RPMI8226 (cell line): ENCODE measurements around the gene ARID2.

Source experiments
- DNase-seq: peaks from one replicate; pipeline ENCODE4 v3.0.0-alpha.2; 2015

Gene ARID2

DNA sequence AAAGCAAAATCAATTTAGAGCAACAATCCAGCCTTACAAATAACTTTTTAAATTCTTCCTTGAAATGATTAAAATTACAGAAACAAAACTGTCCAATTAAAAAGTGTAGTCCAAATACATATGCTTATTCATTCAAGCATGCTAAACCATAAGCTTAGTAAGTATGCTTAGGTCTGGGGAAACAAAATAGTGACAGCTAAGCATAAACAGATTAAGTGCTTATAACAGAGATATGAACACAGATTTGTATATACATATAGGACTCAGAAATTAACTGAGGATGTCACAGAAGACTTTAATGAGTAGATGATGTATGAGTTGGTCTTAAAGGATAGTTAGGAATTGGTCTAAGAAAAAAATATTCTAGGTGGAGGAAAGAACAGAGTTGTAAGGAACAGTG is 219.0 kb downstream of the ARID2 start:
- no peak for DNase-seq
